WTC11 (cell line): Measurements from ENCODE around the gene PDZRN3. TPM values are rescaled to one million over a fixed set of nuclear protein-coding genes. Genes with fewer than 3 reads are reported as not detected.

Experiments
- ATAC-seq: fragments of 200-7000 bp; cut with Tn5 transposase; 2 replicates; pipeline ENCODE4 v1.10.0; 2021; ENCODE audit warnings: mild to moderate bottlenecking, moderate library complexity
- CTCF ChIA-PET: fragments of 300-600 bp; sonication (Branson Sonifier 250); formaldehyde crosslinking; loops from one replicate; lab custom pipeline; 2021; ENCODE audit warnings: antibody characterized with exemption; lab: Charles Lee
- POLR2A ChIA-PET: fragments of 350-600 bp; sonication (Branson Sonifier 250); formaldehyde crosslinking; loops from one replicate; lab custom pipeline; 2021; ENCODE audit warnings: antibody characterized with exemption; lab: Charles Lee
- DNase-seq: peaks from one replicate; pipeline ENCODE4 v3.0.0; 2021; ENCODE audit warnings: low spot score
- H3K27ac Mint-ChIP-seq: 2 replicates; pipeline ENCODE4 v1.8.0; 2021; ENCODE audit warnings: mixed read lengths
- H3K27me3 Mint-ChIP-seq: 2 replicates; pipeline ENCODE4 v1.8.0; 2021; ENCODE audit warnings: low read depth, mild to moderate bottlenecking, moderate library complexity, mixed read lengths
- H3K36me3 Mint-ChIP-seq: 2 replicates; pipeline ENCODE4 v1.8.0; 2021; ENCODE audit warnings: mixed read lengths
- H3K4me1 Mint-ChIP-seq: 2 replicates; pipeline ENCODE4 v1.8.0; 2022; ENCODE audit warnings: mixed read lengths
- H3K4me3 Mint-ChIP-seq: 2 replicates; pipeline ENCODE4 v1.8.0; 2021; ENCODE audit warnings: mild to moderate bottlenecking, moderate library complexity, mixed read lengths
- H3K9me3 Mint-ChIP-seq: 2 replicates; pipeline ENCODE4 v1.8.0; 2021; ENCODE audit warnings: mixed read lengths
- CBFB ChIP-seq: sonication (generic); formaldehyde crosslinking; IDR thresholded peaks from 2 replicates; pipeline ENCODE4 v1.8.1; 2022; ENCODE audit warnings: mild to moderate bottlenecking, low read depth, missing genetic modification reagents
- EMX1 ChIP-seq: fragments of 250-450 bp; sonication (Bioruptor Pico); IDR thresholded peaks from 2 replicates; pipeline ENCODE4 v1.8.0; 2021; ENCODE audit warnings: mild to moderate bottlenecking
- FOXK1 ChIP-seq: sonication (generic); formaldehyde crosslinking; IDR thresholded peaks from 2 replicates; pipeline ENCODE4 v1.8.0; 2022; ENCODE audit warnings: mild to moderate bottlenecking, moderate library complexity, missing genetic modification reagents
- MLX ChIP-seq: sonication (generic); formaldehyde crosslinking; IDR thresholded peaks from 2 replicates; pipeline ENCODE4 v1.8.1; 2023; ENCODE audit warnings: mild to moderate bottlenecking, missing genetic modification reagents, moderate library complexity
- MYBL2 ChIP-seq: sonication (generic); formaldehyde crosslinking; IDR thresholded peaks from 2 replicates; pipeline ENCODE4 v1.8.1; 2023; ENCODE audit warnings: mild to moderate bottlenecking, moderate library complexity, missing genetic modification reagents
- PRDM15 ChIP-seq: sonication (generic); formaldehyde crosslinking; IDR thresholded peaks from 2 replicates; pipeline ENCODE4 v1.8.0; 2022; ENCODE audit warnings: missing genetic modification reagents
- RELA ChIP-seq: sonication (generic); formaldehyde crosslinking; IDR thresholded peaks from 2 replicates; pipeline ENCODE4 v1.8.1; 2022; ENCODE audit warnings: missing genetic modification reagents, mild to moderate bottlenecking, borderline replicate concordance
- SMAD3 ChIP-seq: sonication (generic); formaldehyde crosslinking; IDR thresholded peaks from 2 replicates; pipeline ENCODE4 v1.8.0; 2022; ENCODE audit warnings: missing genetic modification reagents, mild to moderate bottlenecking, borderline replicate concordance
- SMAD4 ChIP-seq: sonication (generic); formaldehyde crosslinking; IDR thresholded peaks from 2 replicates; pipeline ENCODE4 v1.8.0; 2022; ENCODE audit warnings: mild to moderate bottlenecking, missing genetic modification reagents
- TCF7 ChIP-seq: sonication (generic); formaldehyde crosslinking; IDR thresholded peaks from 2 replicates; pipeline ENCODE4 v1.8.0; 2022; ENCODE audit warnings: mild to moderate bottlenecking, low read depth, missing genetic modification reagents, moderate library complexity
- TEAD1 ChIP-seq: sonication (generic); formaldehyde crosslinking; IDR thresholded peaks from 2 replicates; pipeline ENCODE4 v1.8.0; 2022; ENCODE audit warnings: mild to moderate bottlenecking, missing genetic modification reagents
- ZBTB21 ChIP-seq: sonication (generic); formaldehyde crosslinking; IDR thresholded peaks from 2 replicates; pipeline ENCODE4 v1.8.1; 2023; ENCODE audit warnings: mild to moderate bottlenecking, missing genetic modification reagents, borderline replicate concordance
- ZNF219 ChIP-seq: sonication (generic); formaldehyde crosslinking; IDR thresholded peaks from 2 replicates; pipeline ENCODE4 v1.8.0; 2023; ENCODE audit warnings: missing genetic modification reagents, mild to moderate bottlenecking, borderline replicate concordance
- ZNF396 ChIP-seq: fragments of 250-450 bp; sonication (Bioruptor Pico); IDR thresholded peaks from 2 replicates; pipeline ENCODE4 v1.8.0; 2021; ENCODE audit warnings: mild to moderate bottlenecking, moderate library complexity, borderline replicate concordance
- ZNF425 ChIP-seq: fragments of 250-450 bp; sonication (Bioruptor Pico); conservative IDR thresholded peaks from 2 replicates; pipeline ENCODE4 v1.9.0; 2021; ENCODE audit warnings: mild to moderate bottlenecking
- total RNA-seq: library from RNA; stranded (reverse); gene quantifications from 3 replicates; pipeline ENCODE4 v1.2.3, GENCODE V29; 2021
- TF ChIP-seq, protein P1 (sequence below): fragments of 200-600 bp; IDR thresholded peaks from 2 replicates; pipeline ENCODE4 v1.8.0; 2022; ENCODE audit warnings: antibody characterized with exemption
- TF ChIP-seq, protein P2 (sequence below): sonication (generic); formaldehyde crosslinking; IDR thresholded peaks from 2 replicates; pipeline ENCODE4 v1.8.0; 2023; ENCODE audit warnings: missing genetic modification reagents, mild to moderate bottlenecking, borderline replicate concordance
- TF ChIP-seq, protein P3 (sequence below): sonication (generic); formaldehyde crosslinking; IDR thresholded peaks from 2 replicates; pipeline ENCODE4 v1.8.1; 2022; ENCODE audit warnings: mild to moderate bottlenecking, moderate library complexity, missing genetic modification reagents
- TF ChIP-seq, protein P4 (sequence below): fragments of 250-450 bp; sonication (Bioruptor Pico); IDR thresholded peaks from 2 replicates; pipeline ENCODE4 v1.8.0; 2021; ENCODE audit warnings: mild to moderate bottlenecking

The PDZRN3 gene
- total RNA-seq, 1 experiment from 2014 or later, result 9.5 TPM

DNA sequence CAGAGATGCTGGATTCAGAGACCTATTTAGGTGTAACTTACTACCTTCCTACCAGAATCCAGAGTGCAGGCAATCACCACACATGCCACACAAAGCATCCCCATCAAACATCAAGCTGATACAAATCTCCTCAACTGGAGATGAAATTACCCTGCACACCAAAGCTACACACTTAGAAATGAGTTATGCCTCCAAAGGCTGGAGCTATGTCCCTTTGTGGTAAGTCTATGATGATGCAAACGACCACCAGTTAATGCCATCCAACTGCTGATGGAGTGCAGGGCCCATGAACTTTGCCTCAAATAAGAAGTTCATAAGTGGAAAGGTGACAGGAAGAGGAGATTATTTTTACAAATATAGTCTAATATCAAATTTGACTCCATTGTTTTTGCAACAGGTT, 38.1 kb downstream of the PDZRN3 start:
- H3K4me3 Mint-ChIP-seq, result no peak overlapping the region
- H3K4me1 Mint-ChIP-seq, result peaks cover 21% of the 10 kb centered on the region
- CTCF ChIA-PET, result no interaction called here
- ATAC-seq (no peak), DNase-seq (no peak)
- peaks cover 6% of the 10 kb centered on the region; the same call in 1 of the 2 replicates for H3K9me3 Mint-ChIP-seq
- no peak overlapping the region for H3K27ac Mint-ChIP-seq
- POLR2A ChIA-PET, result interaction anchor here (0.6 kb wide), 1 partner anchor 630 kb away, joined by 3 read pairs; no protein-coding TSS in a partner anchor
- no peak for TF ChIP-seq MYBL2 (CRISPR knock-in tag)
- TF ChIP-seq, protein P1, sequence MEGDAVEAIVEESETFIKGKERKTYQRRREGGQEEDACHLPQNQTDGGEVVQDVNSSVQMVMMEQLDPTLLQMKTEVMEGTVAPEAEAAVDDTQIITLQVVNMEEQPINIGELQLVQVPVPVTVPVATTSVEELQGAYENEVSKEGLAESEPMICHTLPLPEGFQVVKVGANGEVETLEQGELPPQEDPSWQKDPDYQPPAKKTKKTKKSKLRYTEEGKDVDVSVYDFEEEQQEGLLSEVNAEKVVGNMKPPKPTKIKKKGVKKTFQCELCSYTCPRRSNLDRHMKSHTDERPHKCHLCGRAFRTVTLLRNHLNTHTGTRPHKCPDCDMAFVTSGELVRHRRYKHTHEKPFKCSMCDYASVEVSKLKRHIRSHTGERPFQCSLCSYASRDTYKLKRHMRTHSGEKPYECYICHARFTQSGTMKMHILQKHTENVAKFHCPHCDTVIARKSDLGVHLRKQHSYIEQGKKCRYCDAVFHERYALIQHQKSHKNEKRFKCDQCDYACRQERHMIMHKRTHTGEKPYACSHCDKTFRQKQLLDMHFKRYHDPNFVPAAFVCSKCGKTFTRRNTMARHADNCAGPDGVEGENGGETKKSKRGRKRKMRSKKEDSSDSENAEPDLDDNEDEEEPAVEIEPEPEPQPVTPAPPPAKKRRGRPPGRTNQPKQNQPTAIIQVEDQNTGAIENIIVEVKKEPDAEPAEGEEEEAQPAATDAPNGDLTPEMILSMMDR, result no peak
- TF ChIP-seq ZNF396 (CRISPR knock-in tag), result no peak
- no peak for TF ChIP-seq SMAD3 (CRISPR knock-in tag)
- TF ChIP-seq ZNF425 (CRISPR knock-in tag), result no peak
- TF ChIP-seq, protein P2, sequence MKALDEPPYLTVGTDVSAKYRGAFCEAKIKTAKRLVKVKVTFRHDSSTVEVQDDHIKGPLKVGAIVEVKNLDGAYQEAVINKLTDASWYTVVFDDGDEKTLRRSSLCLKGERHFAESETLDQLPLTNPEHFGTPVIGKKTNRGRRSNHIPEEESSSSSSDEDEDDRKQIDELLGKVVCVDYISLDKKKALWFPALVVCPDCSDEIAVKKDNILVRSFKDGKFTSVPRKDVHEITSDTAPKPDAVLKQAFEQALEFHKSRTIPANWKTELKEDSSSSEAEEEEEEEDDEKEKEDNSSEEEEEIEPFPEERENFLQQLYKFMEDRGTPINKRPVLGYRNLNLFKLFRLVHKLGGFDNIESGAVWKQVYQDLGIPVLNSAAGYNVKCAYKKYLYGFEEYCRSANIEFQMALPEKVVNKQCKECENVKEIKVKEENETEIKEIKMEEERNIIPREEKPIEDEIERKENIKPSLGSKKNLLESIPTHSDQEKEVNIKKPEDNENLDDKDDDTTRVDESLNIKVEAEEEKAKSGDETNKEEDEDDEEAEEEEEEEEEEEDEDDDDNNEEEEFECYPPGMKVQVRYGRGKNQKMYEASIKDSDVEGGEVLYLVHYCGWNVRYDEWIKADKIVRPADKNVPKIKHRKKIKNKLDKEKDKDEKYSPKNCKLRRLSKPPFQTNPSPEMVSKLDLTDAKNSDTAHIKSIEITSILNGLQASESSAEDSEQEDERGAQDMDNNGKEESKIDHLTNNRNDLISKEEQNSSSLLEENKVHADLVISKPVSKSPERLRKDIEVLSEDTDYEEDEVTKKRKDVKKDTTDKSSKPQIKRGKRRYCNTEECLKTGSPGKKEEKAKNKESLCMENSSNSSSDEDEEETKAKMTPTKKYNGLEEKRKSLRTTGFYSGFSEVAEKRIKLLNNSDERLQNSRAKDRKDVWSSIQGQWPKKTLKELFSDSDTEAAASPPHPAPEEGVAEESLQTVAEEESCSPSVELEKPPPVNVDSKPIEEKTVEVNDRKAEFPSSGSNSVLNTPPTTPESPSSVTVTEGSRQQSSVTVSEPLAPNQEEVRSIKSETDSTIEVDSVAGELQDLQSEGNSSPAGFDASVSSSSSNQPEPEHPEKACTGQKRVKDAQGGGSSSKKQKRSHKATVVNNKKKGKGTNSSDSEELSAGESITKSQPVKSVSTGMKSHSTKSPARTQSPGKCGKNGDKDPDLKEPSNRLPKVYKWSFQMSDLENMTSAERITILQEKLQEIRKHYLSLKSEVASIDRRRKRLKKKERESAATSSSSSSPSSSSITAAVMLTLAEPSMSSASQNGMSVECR, result no peak
- TF ChIP-seq EMX1 (CRISPR knock-in tag), result no peak
- no peak for TF ChIP-seq RELA (CRISPR knock-in tag)
- TF ChIP-seq TCF7 (CRISPR knock-in tag), result no peak
- TF ChIP-seq, protein P3, sequence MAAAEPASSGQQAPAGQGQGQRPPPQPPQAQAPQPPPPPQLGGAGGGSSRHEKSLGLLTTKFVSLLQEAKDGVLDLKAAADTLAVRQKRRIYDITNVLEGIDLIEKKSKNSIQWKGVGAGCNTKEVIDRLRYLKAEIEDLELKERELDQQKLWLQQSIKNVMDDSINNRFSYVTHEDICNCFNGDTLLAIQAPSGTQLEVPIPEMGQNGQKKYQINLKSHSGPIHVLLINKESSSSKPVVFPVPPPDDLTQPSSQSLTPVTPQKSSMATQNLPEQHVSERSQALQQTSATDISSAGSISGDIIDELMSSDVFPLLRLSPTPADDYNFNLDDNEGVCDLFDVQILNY (CRISPR knock-in tag), result no peak
- TF ChIP-seq ZNF219 (CRISPR knock-in tag), result no peak
- TF ChIP-seq TEAD1 (CRISPR knock-in tag), result no peak
- no peak for TF ChIP-seq ZBTB21
- TF ChIP-seq FOXK1 (CRISPR knock-in tag), result no peak
- no peak for TF ChIP-seq SMAD4 (CRISPR knock-in tag)
- no peak for TF ChIP-seq CBFB
- TF ChIP-seq, protein P4, sequence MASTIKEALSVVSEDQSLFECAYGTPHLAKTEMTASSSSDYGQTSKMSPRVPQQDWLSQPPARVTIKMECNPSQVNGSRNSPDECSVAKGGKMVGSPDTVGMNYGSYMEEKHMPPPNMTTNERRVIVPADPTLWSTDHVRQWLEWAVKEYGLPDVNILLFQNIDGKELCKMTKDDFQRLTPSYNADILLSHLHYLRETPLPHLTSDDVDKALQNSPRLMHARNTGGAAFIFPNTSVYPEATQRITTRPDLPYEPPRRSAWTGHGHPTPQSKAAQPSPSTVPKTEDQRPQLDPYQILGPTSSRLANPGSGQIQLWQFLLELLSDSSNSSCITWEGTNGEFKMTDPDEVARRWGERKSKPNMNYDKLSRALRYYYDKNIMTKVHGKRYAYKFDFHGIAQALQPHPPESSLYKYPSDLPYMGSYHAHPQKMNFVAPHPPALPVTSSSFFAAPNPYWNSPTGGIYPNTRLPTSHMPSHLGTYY (CRISPR knock-in tag), result no peak
- no peak for TF ChIP-seq PRDM15 (CRISPR knock-in tag)
- no peak for TF ChIP-seq MLX (CRISPR knock-in tag)
- H3K27me3 Mint-ChIP-seq, result peaks cover 35% of the 10 kb centered on the region
- H3K36me3 Mint-ChIP-seq, result peaks cover 3% of the 10 kb centered on the region; the same call in 1 of the 2 replicates
